ENCODE data around the gene RPS18. TPM values are rescaled to one million over a fixed set of nuclear protein-coding genes. Genes with fewer than 3 reads are reported as not detected.
A peak's percentile ranks its signal among the peaks of the same experiment; 100 is the strongest.

The RPS18 gene
- total and polyA plus RNA-seq, 10 of the 15 experiments (the other 5 are each of a cell fraction or from before 2014, with no cell fraction given): 4,228 to 20,828 (median 7,406) TPM

GRCh38 chr6:33314515-33314942 is 42.7 kb downstream of the RPS18 start (continued):
- no peak for TF ChIP-seq SREBF2 (IDR thresholded peaks at IDR 0.05; ENCODE audit: low read length)
- TF ChIP-seq, protein P1, sequence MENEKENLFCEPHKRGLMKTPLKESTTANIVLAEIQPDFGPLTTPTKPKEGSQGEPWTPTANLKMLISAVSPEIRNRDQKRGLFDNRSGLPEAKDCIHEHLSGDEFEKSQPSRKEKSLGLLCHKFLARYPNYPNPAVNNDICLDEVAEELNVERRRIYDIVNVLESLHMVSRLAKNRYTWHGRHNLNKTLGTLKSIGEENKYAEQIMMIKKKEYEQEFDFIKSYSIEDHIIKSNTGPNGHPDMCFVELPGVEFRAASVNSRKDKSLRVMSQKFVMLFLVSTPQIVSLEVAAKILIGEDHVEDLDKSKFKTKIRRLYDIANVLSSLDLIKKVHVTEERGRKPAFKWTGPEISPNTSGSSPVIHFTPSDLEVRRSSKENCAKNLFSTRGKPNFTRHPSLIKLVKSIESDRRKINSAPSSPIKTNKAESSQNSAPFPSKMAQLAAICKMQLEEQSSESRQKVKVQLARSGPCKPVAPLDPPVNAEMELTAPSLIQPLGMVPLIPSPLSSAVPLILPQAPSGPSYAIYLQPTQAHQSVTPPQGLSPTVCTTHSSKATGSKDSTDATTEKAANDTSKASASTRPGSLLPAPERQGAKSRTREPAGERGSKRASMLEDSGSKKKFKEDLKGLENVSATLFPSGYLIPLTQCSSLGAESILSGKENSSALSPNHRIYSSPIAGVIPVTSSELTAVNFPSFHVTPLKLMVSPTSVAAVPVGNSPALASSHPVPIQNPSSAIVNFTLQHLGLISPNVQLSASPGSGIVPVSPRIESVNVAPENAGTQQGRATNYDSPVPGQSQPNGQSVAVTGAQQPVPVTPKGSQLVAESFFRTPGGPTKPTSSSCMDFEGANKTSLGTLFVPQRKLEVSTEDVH (IDR thresholded peaks at IDR 0.05; ENCODE audit: low read depth, partially characterized antibody): no peak
- no peak for TF ChIP-seq YBX1 (IDR thresholded peaks at IDR 0.05)
- no peak for TF ChIP-seq FOXK2 (IDR thresholded peaks at IDR 0.05)
- TF ChIP-seq NR2F1 (conservative IDR thresholded peaks at IDR 0.05): peak; percentile 87
- TF ChIP-seq NR2C1 (IDR thresholded peaks at IDR 0.05): peak; percentile 85
- peak; percentile 67; the same call in 1 of the 2 replicates for TF ChIP-seq MXI1 (IDR thresholded peaks at IDR 0.05; ENCODE audit: low read depth, low read length)
- no peak for TF ChIP-seq HDGF (IDR thresholded peaks at IDR 0.05)
- no peak for TF ChIP-seq PML (IDR thresholded peaks at IDR 0.05; ENCODE audit: low read length)
- TF ChIP-seq FOS (IDR thresholded peaks at IDR 0.05; ENCODE audit: borderline replicate concordance, extremely low read depth, insufficient read length): no peak
- TF ChIP-seq RELA (IDR thresholded peaks at IDR 0.05; ENCODE audit: borderline replicate concordance, partially characterized antibody): peak; percentile 57
- TF ChIP-seq, protein P2, sequence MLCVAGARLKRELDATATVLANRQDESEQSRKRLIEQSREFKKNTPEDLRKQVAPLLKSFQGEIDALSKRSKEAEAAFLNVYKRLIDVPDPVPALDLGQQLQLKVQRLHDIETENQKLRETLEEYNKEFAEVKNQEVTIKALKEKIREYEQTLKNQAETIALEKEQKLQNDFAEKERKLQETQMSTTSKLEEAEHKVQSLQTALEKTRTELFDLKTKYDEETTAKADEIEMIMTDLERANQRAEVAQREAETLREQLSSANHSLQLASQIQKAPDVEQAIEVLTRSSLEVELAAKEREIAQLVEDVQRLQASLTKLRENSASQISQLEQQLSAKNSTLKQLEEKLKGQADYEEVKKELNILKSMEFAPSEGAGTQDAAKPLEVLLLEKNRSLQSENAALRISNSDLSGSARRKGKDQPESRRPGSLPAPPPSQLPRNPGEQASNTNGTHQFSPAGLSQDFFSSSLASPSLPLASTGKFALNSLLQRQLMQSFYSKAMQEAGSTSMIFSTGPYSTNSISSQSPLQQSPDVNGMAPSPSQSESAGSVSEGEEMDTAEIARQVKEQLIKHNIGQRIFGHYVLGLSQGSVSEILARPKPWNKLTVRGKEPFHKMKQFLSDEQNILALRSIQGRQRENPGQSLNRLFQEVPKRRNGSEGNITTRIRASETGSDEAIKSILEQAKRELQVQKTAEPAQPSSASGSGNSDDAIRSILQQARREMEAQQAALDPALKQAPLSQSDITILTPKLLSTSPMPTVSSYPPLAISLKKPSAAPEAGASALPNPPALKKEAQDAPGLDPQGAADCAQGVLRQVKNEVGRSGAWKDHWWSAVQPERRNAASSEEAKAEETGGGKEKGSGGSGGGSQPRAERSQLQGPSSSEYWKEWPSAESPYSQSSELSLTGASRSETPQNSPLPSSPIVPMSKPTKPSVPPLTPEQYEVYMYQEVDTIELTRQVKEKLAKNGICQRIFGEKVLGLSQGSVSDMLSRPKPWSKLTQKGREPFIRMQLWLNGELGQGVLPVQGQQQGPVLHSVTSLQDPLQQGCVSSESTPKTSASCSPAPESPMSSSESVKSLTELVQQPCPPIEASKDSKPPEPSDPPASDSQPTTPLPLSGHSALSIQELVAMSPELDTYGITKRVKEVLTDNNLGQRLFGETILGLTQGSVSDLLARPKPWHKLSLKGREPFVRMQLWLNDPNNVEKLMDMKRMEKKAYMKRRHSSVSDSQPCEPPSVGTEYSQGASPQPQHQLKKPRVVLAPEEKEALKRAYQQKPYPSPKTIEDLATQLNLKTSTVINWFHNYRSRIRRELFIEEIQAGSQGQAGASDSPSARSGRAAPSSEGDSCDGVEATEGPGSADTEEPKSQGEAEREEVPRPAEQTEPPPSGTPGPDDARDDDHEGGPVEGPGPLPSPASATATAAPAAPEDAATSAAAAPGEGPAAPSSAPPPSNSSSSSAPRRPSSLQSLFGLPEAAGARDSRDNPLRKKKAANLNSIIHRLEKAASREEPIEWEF (IDR thresholded peaks at IDR 0.05; ENCODE audit: insufficient replicate concordance, low read depth, low read length): no peak
- TF ChIP-seq MEF2B (IDR thresholded peaks at IDR 0.05; ENCODE audit: partially characterized antibody, poor library complexity, severe bottlenecking): no peak
- no peak; the same call in 1 of the 2 replicates for TF ChIP-seq DPF2 (IDR thresholded peaks at IDR 0.05)
- no peak for TF ChIP-seq KDM1A (IDR thresholded peaks at IDR 0.05; ENCODE audit: borderline replicate concordance)
- no peak for TF ChIP-seq CBX5 (IDR thresholded peaks at IDR 0.05; ENCODE audit: low read depth)
- TF ChIP-seq CEBPZ (IDR thresholded peaks at IDR 0.05; ENCODE audit: low read depth, low read length): no peak
- TF ChIP-seq SP1 (IDR thresholded peaks at IDR 0.05; ENCODE audit: low read depth, low read length): peak; percentile 36
- TF ChIP-seq NR2C2 (IDR thresholded peaks at IDR 0.05; ENCODE audit: borderline replicate concordance, control insufficient read depth, insufficient read length, low read depth): peak; percentile 67
- TF ChIP-seq POLR2AphosphoS5 (IDR thresholded peaks at IDR 0.05; ENCODE audit: low read length): no peak
- TF ChIP-seq EGR1 (IDR thresholded peaks at IDR 0.05; ENCODE audit: borderline replicate concordance in 1 of 2, low read depth in 2 of 2, low read length in 2 of 2): peak in 1 of 2 experiments; percentile 80; a peak in 1 of 3 replicates
